HG03354 (cell line): Measurements from ENCODE around the gene WDPCP.
"Not testable (repeated sequence)": the region's sequence is repeated elsewhere in the genome, so short reads cannot be mapped to it uniquely, and the experiment has no call there.

Experiments
- ATAC-seq: cut with Tn5 transposase; IDR thresholded peaks from one replicate; pipeline ENCODE4 v1.9.1; 2021; ENCODE audit warnings: mild to moderate bottlenecking; ENCODE audit not compliant: unreplicated experiment, poor library complexity, severe bottlenecking

WDPCP gene

DNA sequence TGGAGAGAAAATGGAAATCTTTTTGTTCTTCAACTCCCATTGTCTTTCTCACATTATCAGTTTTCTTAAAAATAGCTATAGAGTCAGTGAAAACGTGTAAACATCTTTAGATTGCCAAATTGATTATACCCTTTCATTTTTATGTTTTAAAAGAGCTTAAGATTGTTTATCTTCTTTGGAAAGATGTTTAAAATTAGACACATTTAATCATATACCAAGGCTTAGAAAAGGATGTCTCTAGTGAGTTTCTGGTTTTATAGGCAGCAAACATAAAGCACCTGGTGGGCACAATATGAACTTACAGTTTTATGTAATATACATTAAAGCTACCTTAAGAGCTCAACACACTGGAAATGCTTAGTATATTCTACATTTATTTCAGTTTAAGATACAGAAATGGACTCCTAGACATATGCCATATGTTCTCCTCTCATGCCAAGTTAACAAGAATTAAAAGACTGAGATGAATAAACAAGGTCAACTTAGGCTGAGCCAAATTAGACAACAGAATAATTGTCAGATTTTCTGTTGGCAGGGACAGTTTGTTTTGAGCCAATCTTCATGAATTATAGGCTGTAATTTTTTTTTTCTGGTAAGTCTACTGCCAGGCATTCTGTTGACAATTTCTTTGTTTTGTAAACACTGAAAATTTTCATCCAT is 425.0 kb downstream of the WDPCP start:
- no peak for ATAC-seq

DNA sequence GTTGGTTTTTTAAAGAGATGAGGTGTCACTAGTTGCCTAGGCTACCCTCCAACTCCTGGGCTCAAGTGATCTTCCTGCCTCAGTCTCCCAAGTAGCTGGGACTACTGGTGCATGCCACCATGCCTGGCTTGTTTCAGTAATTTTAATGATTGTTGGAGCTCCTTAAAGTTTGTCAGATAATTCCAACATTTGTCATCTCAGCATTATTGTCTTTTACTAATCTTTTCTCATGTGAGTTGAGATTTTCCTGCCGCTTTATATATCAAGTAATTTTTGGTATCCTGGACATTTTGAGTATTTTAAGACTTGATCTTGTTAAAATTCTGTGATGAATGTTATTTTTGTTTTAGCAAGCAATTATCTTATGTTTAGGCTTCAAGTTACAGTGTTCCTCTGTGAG is 429.0 kb downstream of the WDPCP start:
- ATAC-seq: no peak

GRCh38 chr2:63136683-63137082 is 451.6 kb downstream of the WDPCP start:
- ATAC-seq: not testable (repeated sequence)

DNA sequence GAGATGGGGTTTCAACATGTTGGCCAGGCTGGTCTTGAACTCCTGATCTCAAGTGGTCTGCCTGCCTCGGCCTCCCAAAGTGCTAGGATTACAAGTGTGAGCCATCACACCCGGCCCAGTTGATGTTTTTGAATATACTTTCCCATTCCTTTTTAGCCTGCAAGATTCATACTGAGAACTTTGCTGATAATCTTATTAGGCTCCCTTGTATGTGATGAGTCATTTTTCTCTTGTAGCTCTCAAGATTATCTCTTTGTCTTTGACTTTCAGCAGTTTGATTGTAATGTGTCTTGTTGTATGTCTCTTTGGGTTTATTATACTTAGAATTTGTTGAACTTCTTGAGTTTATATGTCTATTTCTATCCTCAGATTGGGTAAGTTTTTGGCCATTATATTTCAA is 456.3 kb downstream of the WDPCP start:
- no peak for ATAC-seq

DNA sequence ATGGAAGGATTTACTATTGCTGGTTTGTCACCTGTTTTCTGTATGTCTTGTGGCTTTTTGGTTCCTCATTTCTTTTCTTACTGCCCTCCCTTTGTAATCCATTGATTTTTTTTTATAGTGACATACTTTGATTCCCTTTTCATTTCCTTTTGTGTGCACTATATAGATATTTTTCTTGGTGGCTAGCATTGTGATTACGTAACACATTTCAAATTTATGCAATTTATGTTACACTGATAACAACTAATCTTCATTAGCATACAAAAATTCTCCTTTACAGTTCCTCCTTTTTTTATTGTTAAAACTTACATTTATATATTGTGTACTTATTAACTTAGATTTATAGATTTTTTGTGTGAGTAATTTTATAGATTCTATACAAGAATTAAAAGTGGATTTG is 457.1 kb downstream of the WDPCP start:
- ATAC-seq: no peak

- ATAC-seq: no peak
Measured at GRCh38 chr2:63127594-63127993, 460.7 kb downstream of the WDPCP start.

GRCh38 chr2:63124850-63125249 is 463.4 kb downstream of the WDPCP start:
- peak; percentile 89 for ATAC-seq

DNA sequence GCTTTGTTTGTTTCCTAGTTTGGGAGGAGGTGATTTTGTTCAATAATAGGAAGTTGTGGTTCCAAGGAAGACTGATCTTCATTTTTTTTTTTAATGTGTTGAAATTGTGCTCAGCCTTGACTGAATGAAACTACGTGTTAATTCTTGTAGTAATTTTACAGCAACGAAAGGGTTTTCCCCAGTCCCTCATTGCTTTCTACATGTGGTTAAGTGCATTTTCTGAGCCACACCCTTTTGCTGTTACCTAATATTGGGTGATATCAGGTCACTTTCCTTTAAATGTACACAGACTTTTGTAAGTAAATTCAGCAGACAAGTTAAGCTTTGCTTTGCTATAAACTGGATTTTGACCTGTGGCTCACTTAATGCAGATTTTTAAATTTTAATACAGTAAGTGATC is 464.1 kb downstream of the WDPCP start:
- ATAC-seq: no peak

DNA sequence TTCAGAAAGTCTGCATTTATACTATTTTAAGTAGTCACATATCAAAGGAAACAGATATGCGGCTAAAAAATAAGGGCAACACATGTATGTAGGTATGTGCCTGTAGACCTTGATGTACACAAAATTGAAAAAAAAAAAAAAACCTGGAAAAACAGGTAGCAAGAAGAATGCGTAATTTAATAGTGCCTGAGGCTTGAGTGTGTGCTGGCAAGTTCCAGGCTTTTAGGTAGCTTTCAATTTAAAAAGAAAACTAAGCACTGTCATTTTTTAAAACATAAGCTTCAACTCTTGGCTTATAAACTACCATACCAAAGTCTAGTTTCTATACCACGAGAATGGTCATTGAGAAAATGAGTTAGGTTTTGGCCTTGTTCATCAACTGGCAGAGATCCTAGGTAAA is 465.4 kb downstream of the WDPCP start:
- ATAC-seq: no peak

DNA sequence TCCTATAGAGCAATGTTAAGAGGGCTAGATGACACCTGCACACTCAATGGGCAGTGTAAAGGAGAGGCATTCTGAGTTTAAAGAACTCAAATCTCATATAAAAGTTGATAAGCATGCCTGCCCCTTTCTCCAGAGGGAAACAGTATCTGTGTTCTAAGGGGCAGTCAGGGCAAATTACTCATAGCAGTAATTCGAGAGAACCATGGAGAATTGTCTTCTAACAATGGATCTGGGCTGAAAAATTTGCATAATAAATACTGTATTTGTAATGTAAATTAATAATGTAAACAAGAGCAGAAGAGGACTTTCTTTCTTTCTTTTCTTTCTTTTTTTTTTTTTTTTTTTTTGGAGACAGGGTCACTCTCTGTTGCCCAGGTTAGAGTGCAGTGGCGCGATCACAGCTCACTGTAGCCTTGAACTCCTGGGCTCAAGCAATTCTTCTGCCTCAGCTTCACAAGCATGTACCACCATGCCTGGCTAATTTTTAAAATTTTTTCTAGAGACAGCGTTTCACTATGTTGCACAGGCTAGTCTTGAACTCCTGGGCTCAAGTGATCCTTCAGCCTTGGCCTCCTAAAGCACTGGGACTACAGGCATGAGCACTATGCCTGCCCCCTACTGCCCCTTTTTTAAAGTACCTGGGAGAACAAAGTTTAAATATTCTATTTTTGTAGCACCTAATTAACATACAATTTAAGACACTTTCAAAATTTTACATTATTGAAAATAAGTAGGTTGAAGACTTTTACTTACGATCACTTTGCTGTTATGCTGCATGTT is 467.0 kb downstream of the WDPCP start:
- no peak for ATAC-seq

GRCh38 chr2:63118821-63119220 is 469.5 kb downstream of the WDPCP start:
- ATAC-seq: no peak

GRCh38 chr2:63104482-63104881 is 483.8 kb downstream of the WDPCP start:
- no peak for ATAC-seq

DNA sequence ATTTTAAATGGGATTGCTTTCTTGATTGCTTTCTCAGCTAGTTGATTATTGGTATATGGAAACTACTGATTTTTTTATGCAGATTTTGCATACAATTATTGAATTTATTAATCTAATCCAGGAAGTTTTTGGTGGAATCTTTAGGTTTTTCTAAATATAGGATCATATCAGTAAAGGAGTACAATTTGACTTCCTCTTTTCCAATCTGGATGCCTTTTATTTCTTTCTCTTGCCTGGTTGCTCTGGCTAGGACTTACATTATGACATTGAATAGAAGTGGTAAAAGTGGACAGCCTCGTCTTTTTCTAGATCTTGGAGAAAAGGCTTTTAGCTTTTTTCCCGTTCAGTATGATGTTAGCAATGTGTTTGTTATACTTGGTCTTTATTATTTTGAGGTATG is 486.3 kb downstream of the WDPCP start:
- no peak for ATAC-seq

- ATAC-seq: no peak
Measured at GRCh38 chr2:63099032-63099431, 489.2 kb downstream of the WDPCP start.

DNA sequence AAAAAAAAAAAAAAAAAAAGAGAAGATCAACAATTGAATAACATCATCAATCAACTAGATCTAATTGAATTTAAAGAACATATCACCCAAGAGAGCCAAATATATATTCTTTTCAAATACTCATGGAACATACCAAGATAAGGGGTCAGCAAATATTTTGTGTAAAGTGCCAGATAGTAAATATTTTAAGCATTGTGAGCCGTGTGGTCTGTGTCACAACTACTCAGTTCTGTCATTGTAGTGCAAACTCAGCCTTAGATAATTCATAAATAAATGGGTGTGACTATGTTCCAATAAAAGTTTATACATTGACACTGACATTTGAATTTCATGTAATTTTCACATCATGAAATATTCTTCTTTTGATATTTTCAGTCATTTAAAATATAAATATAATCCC is 491.8 kb downstream of the WDPCP start:
- no peak for ATAC-seq

DNA sequence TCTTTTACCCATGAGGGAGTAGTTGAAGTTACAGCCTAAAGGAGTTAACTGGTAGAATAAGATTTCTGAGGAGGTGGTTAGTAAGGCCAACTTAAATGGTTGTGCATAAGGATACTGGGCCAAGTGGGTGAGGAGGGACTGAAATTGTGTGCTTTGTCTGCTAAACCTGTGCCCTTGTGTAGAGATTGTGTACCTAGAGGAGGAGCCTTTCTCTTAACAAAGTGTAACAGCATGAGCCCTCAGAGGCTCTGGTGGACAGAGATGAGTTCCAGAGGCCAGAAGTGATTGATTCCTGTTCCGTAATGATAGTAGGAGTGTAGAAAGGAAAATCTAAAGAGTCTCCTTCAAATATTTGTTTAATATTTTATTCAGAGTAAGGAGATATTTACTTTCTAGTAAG is 494.8 kb downstream of the WDPCP start:
- ATAC-seq: no peak

DNA sequence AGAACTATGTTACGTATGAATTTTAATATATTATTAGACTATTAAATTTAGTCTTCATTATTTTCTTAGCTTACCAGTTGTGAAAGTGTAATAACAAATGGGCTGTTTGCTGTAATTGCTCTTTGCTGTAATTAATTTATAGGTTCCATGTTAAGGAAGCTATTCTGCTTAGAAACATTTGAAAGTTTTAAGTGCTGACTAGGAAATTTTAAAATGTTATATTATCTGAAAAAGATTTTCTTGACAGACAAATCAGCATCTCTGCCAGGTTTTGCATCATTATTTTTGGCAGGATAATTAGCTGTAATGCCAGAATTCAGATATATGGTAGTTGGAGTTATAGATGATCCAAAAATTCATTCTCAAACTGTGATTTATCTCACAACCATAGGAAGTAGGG is 495.4 kb downstream of the WDPCP start:
- no peak for ATAC-seq

DNA sequence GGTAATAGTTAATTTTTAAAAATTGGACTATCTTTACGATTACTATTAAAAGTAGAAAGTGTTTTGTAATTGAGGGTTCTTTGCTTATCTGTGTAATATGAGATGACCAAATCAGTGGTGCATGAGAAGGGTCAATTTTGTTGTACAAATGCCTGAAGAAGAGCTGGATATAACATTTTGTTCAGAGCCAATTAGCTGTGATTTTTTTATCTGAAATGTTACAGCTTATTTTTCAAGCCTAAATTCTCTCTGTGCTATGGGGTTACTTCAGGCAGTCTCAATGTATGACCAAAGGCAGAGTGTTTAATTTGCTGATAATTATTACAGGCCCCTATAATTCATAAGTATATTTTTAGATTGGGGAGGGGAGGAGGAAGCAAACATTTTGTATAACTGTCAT is 495.9 kb downstream of the WDPCP start:
- ATAC-seq: no peak

GRCh38 chr2:63086687-63087086 is 501.6 kb downstream of the WDPCP start:
- no peak for ATAC-seq

GRCh38 chr2:63081404-63081803 is 506.9 kb downstream of the WDPCP start:
- no peak for ATAC-seq

DNA sequence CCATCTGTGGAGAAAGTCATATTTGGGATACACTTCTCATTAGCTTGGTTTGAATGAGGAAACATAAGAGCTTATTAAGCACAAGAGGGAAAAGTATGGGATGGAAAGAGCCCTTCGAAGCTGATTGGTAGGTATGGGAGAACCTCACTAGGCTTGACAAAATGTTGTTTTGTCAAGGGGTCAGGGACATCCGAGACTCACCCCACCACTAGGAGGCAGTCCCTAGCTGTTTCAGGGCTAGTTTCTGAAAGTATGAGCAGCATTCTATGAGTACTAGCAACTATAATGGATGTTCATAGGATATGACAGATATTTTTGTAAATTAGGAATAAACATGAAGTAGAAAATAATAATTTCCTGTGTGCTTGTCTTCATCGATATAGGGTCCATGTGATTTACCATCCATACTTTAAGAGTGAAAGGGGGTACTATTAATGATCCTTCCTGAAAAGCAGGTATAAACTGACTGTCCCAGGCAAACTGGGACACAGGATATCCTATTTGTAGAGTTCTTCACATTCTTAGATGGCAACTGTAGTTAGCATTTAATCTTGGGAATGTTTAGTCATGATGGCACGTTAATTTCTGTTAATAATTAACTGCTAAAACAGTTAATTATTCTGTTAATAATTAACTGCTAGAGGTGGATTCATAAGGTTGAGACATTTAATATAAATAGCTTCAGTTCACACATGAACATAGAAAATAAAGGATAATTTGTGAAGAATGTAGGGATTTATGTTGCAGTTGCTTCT is 509.2 kb downstream of the WDPCP start:
- no peak for ATAC-seq
